ENCODE results near the gene RASL12. TPM values are rescaled to one million over a fixed set of nuclear protein-coding genes. Genes with fewer than 3 reads are reported as not detected.
"Not testable (repeated sequence)": the region's sequence is repeated elsewhere in the genome, so short reads cannot be mapped to it uniquely, and the experiment has no call there.

The RASL12 gene
- total and polyA plus RNA-seq, 2 donors (not counting 1 experiment from before 2014, with no cell fraction given) = not detected

GRCh38 chr15:65095011-65095746, 27.4 kb upstream of the RASL12 start:
- H3K4me2 ChIP-seq (replicated peaks; ENCODE audit: low read depth, low read length, poor library complexity, severe bottlenecking) = no peak overlapping the region
- POLR2A ChIA-PET = no interaction called here
- no peak overlapping the region for H3K4me3 Mint-ChIP-seq
- H4K20me1 ChIP-seq (ENCODE audit: control insufficient read depth, insufficient read depth, low read length, poor library complexity, severe bottlenecking) = no peaks in the 10 kb centered on the region
- DNase-seq (no peak), ATAC-seq (ENCODE audit: low read depth) (no peak)
- H3K27me3 Mint-ChIP-seq = no peaks in the 10 kb centered on the region
- H3K36me3 ChIP-seq (replicated peaks in 1 of 2; ENCODE audit: control extremely low read depth in 1 of 2, control insufficient read depth in 1 of 2, extremely low read depth in 1 of 2, insufficient read depth in 2 of 2, low read length in 1 of 2) = peaks cover 1 to 16% of the 10 kb centered on the region in 2 experiments
- H3K27ac Mint-ChIP-seq = no peak overlapping the region
- no peak overlapping the region for H2AFZ ChIP-seq (ENCODE audit: insufficient read depth, low read depth, low read length, poor library complexity, severe bottlenecking)
- no peak overlapping the region for H3K4me3 ChIP-seq (ENCODE audit: control extremely low read depth in 1 of 5, extremely low read depth in 1 of 5, insufficient read depth in 1 of 5, low read depth in 2 of 5, low read length in 4 of 5)
- TF ChIP-seq CTCF (IDR thresholded peaks at IDR 0.05) (no peak), EZH2 (IDR thresholded peaks at IDR 0.05; ENCODE audit: borderline replicate concordance, insufficient read depth, low read depth, low read length, poor library complexity, severe bottlenecking) (no peak)
- no peaks in the 10 kb centered on the region for H3K9me3 Mint-ChIP-seq (ENCODE audit: insufficient read depth)
- no peaks in the 10 kb centered on the region for H3K4me1 Mint-ChIP-seq
- WGBS (ENCODE audit: insufficient coverage) = 100% methylated on average over 3 of the region's 5 CpGs
- intact Hi-C loops (cut with micrococcal nuclease) = no loop called here
- CTCF ChIA-PET = no interaction called here
- H3K27ac ChIP-seq (ENCODE audit: low read length in 2 of 2) = no peak overlapping the region
- H3K9me3 ChIP-seq (ENCODE audit: control extremely low read depth in 1 of 3, control insufficient read depth in 2 of 3, insufficient read depth in 1 of 3, low read length in 2 of 3) = no peaks in the 10 kb centered on the region
- H3K4me1 ChIP-seq (ENCODE audit: control insufficient read depth in 2 of 2, insufficient read depth in 2 of 2, low read length in 2 of 2) = no peaks in the 10 kb centered on the region
- H3K79me2 ChIP-seq (ENCODE audit: control insufficient read depth, insufficient read depth, low read length) = no peaks in the 10 kb centered on the region
- H3K27me3 ChIP-seq (replicated peaks in 1 of 4; ENCODE audit: control extremely low read depth in 1 of 4, control insufficient read depth in 3 of 4, insufficient read depth in 4 of 4, low read length in 3 of 4) = no peaks in the 10 kb centered on the region
- no peak overlapping the region for H3K9ac ChIP-seq (ENCODE audit: low read length)

GRCh38 chr15:65094294-65094995, 26.7 kb upstream of the RASL12 start:
- DNase-seq = no peak
- H3K4me1 Mint-ChIP-seq = no peaks in the 10 kb centered on the region
- no peaks in the 10 kb centered on the region for H3K4me1 ChIP-seq (ENCODE audit: control insufficient read depth in 2 of 2, insufficient read depth in 2 of 2, low read length in 2 of 2)
- H2AFZ ChIP-seq (ENCODE audit: insufficient read depth, low read depth, low read length, poor library complexity, severe bottlenecking) = no peak overlapping the region
- WGBS (ENCODE audit: insufficient coverage) = over 99% methylated on average over 13 of the region's 14 CpGs
- ATAC-seq (ENCODE audit: low read depth) = no peak
- intact Hi-C loops (cut with micrococcal nuclease) = no loop called here
- H3K36me3 ChIP-seq (replicated peaks in 1 of 2; ENCODE audit: control extremely low read depth in 1 of 2, control insufficient read depth in 1 of 2, extremely low read depth in 1 of 2, insufficient read depth in 2 of 2, low read length in 1 of 2) = peaks cover 1 to 16% of the 10 kb centered on the region in 2 experiments
- no peaks in the 10 kb centered on the region for H3K9me3 ChIP-seq (ENCODE audit: control extremely low read depth in 1 of 3, control insufficient read depth in 2 of 3, insufficient read depth in 1 of 3, low read length in 2 of 3)
- no peak overlapping the region for H3K4me3 Mint-ChIP-seq
- H3K27me3 ChIP-seq (replicated peaks in 1 of 4; ENCODE audit: control extremely low read depth in 1 of 4, control insufficient read depth in 3 of 4, insufficient read depth in 4 of 4, low read length in 3 of 4) = no peaks in the 10 kb centered on the region
- no peak overlapping the region for H3K9ac ChIP-seq (ENCODE audit: low read length)
- no peak for TF ChIP-seq EZH2 (IDR thresholded peaks at IDR 0.05; ENCODE audit: borderline replicate concordance, insufficient read depth, low read depth, low read length, poor library complexity, severe bottlenecking)
- TF ChIP-seq CTCF (IDR thresholded peaks at IDR 0.05) = no peak
- H3K79me2 ChIP-seq (ENCODE audit: control insufficient read depth, insufficient read depth, low read length) = no peaks in the 10 kb centered on the region
- H3K4me3 ChIP-seq (ENCODE audit: control extremely low read depth in 1 of 5, extremely low read depth in 1 of 5, insufficient read depth in 1 of 5, low read depth in 2 of 5, low read length in 4 of 5) = no peak overlapping the region
- H3K27me3 Mint-ChIP-seq = no peaks in the 10 kb centered on the region
- ChIA-PET POLR2A (no interaction called here), CTCF (no interaction called here)
- no peak overlapping the region for H3K4me2 ChIP-seq (replicated peaks; ENCODE audit: low read depth, low read length, poor library complexity, severe bottlenecking)
- H3K27ac ChIP-seq (ENCODE audit: low read length in 2 of 2) = no peak overlapping the region
- no peaks in the 10 kb centered on the region for H3K9me3 Mint-ChIP-seq (ENCODE audit: insufficient read depth)
- H3K27ac Mint-ChIP-seq = no peak overlapping the region
- H4K20me1 ChIP-seq (ENCODE audit: control insufficient read depth, insufficient read depth, low read length, poor library complexity, severe bottlenecking) = no peaks in the 10 kb centered on the region

GRCh38 chr15:65093793-65094170, 26.0 kb upstream of the RASL12 start:
- WGBS (ENCODE audit: insufficient coverage) = 98% methylated on average over 12 of the region's 13 CpGs
- H3K4me2 ChIP-seq (replicated peaks; ENCODE audit: low read depth, low read length, poor library complexity, severe bottlenecking); H3K4me1 Mint-ChIP-seq; H4K20me1 ChIP-seq (ENCODE audit: control insufficient read depth, insufficient read depth, low read length, poor library complexity, severe bottlenecking); CTCF ChIA-PET; intact Hi-C loops (cut with micrococcal nuclease); DNase-seq; H3K36me3 ChIP-seq (replicated peaks in 1 of 2; ENCODE audit: control extremely low read depth in 1 of 2, control insufficient read depth in 1 of 2, extremely low read depth in 1 of 2, insufficient read depth in 2 of 2, low read length in 1 of 2); H3K27me3 ChIP-seq (replicated peaks in 1 of 4; ENCODE audit: control extremely low read depth in 1 of 4, control insufficient read depth in 3 of 4, insufficient read depth in 4 of 4, low read length in 3 of 4); H2AFZ ChIP-seq (ENCODE audit: insufficient read depth, low read depth, low read length, poor library complexity, severe bottlenecking); H3K4me1 ChIP-seq (ENCODE audit: control insufficient read depth in 2 of 2, insufficient read depth in 2 of 2, low read length in 2 of 2); H3K27ac ChIP-seq (ENCODE audit: low read length in 2 of 2); H3K27me3 Mint-ChIP-seq; H3K4me3 Mint-ChIP-seq; H3K79me2 ChIP-seq (ENCODE audit: control insufficient read depth, insufficient read depth, low read length); H3K9ac ChIP-seq (ENCODE audit: low read length); ATAC-seq (ENCODE audit: low read depth); POLR2A ChIA-PET; H3K9me3 Mint-ChIP-seq (ENCODE audit: insufficient read depth); H3K9me3 ChIP-seq (ENCODE audit: control extremely low read depth in 1 of 3, control insufficient read depth in 2 of 3, insufficient read depth in 1 of 3, low read length in 2 of 3); H3K27ac Mint-ChIP-seq; H3K4me3 ChIP-seq (ENCODE audit: control extremely low read depth in 1 of 5, extremely low read depth in 1 of 5, insufficient read depth in 1 of 5, low read depth in 2 of 5, low read length in 4 of 5): not testable (repeated sequence)

Measured in B cell (primary cell).